ENCODE data around the gene TEX11.

DNA sequence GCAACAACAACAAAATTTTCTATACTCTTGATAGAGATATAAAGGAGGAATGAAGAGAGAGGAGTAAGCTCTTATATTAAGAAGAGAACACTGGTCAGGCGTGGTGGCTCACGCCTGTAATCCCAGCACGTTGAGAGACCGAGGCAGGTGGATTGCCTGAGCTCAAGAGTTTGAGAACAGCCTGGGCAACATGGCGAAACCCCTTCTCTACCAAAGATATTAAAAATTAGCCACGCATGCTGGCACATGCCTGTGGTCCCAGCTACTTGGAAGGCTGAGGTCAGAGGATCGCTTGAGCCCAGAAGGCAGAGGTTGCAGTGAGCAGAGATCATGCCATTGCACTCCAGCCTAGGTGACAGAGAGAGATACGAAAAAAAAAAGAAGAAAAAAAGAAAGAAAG lies 102.4 kb downstream of the TEX11 start:
- TF ChIP-seq CTCF (IDR thresholded peaks at IDR 0.05; ENCODE audit: low read depth, low read length, poor library complexity, severe bottlenecking) (no peak), EZH2phosphoT487 (IDR thresholded peaks at IDR 0.05; ENCODE audit: borderline replicate concordance, low read length) (no peak)

All from DOHH2 (cell line).